ENCODE data around the gene CAV2. TPM values are rescaled to one million over a fixed set of nuclear protein-coding genes. Genes with fewer than 3 reads are reported as not detected.
A peak's percentile ranks its signal among the peaks of the same experiment; 100 is the strongest.

CAV2 gene
- total and polyA plus RNA-seq, 2 of the 8 experiments (the other 6 are each of a cell fraction or from before 2014, with no cell fraction given): 2.8 to 4.7 TPM

DNA sequence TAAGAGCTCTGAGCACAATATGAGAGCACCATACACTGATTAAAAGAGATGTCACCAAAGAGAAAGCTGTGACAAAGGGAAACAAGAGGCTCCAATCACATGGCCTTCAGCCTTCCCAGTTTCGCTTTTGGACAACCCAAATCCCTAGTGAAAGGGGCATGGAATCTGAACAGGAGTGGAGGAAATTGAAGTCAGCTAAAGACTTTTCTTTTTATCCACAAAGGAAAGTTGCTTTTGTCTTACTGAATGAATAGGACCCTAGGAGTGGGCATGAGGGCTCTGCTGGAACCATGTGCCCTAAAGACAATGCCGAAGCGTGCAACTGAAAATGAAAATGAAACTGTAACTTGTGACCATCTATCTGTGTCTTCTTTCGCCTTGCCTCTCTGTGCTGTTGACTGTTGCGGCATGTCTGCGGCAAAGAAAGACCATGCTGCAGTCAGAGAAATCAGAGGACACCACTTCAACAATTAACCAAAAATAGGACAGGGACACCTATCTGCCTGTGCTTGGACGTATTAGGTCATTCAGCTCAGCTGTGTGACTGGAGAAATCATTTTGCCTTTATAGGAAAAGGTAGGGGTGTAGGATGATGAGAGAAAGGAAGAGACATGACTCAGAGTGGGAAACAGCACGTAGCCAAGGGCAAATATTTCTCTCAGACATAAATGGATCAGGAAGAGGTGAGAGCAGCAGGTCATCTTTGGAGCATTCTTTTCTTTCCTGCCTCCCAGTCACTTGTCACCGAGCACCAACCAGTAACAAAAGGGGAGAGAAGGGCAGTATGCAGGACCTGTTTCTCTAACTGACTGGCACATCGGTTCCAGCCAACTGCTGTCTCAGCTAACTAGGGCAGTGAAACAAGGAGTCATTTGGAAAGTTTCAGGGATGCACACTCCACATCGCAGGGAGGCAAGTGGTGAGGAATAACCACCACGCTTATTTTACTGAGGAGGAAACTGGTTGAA, 12.3 kb downstream of the CAV2 start:
- Histone ChIP-seq H4K5ac (ENCODE audit: insufficient read length, low read depth, low read length) (no peak overlapping the region), H3K79me2 (ENCODE audit: control insufficient read depth in 1 of 2, insufficient read depth in 2 of 2, low read length in 2 of 2) (no peaks in the 10 kb centered on the region), H3K4me3 (ENCODE audit: extremely low read depth in 1 of 4, insufficient read depth in 2 of 4, low read depth in 3 of 4, low read length in 4 of 4) (no peak overlapping the region), H3K4ac (replicated peaks; ENCODE audit: insufficient read length, low read depth, low read length) (no peak overlapping the region), H3K27ac (ENCODE audit: low read depth, low read length) (no peak overlapping the region), H3K27me3 (replicated peaks in 1 of 4; ENCODE audit: control insufficient read depth in 3 of 4, extremely low read depth in 1 of 4, insufficient read depth in 3 of 4, low read length in 3 of 4) (no peaks in the 10 kb centered on the region), H4K91ac (replicated peaks; ENCODE audit: insufficient read length, low read length) (no peak overlapping the region), H2BK120ac (replicated peaks; ENCODE audit: low read depth, low read length) (no peak overlapping the region), H3K36me3 (ENCODE audit: control insufficient read depth in 2 of 4, insufficient read depth in 4 of 4, low read length in 3 of 4) (no peaks in the 10 kb centered on the region), H2BK12ac (ENCODE audit: low read depth, low read length) (no peak overlapping the region; the same call in 1 of the 2 replicates), H2BK5ac (ENCODE audit: low read depth, low read length) (no peak overlapping the region), H2AK5ac (ENCODE audit: low read depth, low read length) (no peak overlapping the region), H3K79me1 (ENCODE audit: low read depth, low read length) (no peaks in the 10 kb centered on the region), H4K8ac (ENCODE audit: extremely low read depth, insufficient read depth, low read length) (no peak overlapping the region), H2BK20ac (ENCODE audit: low read length) (0 out of 2 replicates have a peak overlapping the region, but pooled peaks have one; percentile 34), H3K9ac (replicated peaks in 1 of 4; ENCODE audit: extremely low read depth in 1 of 4, low read depth in 3 of 4, low read length in 3 of 4) (no peak overlapping the region), H3K14ac (ENCODE audit: insufficient read length) (no peak overlapping the region), H3K23me2 (ENCODE audit: low read depth, low read length) (no peaks in the 10 kb centered on the region), H3K4me1 (replicated peaks in 1 of 4; ENCODE audit: control insufficient read depth in 3 of 4, insufficient read depth in 4 of 4, low read length in 3 of 4) (peaks cover 0 to 3% (median 0%) of the 10 kb centered on the region in 4 experiments; a peak in 2 of 7 replicates), H3K18ac (ENCODE audit: extremely low read depth, low read length) (no peak overlapping the region), H2AFZ (ENCODE audit: low read length) (peak overlapping the region; percentile 75), H3K23ac (ENCODE audit: insufficient read length) (no peak overlapping the region), H3K9me3 (ENCODE audit: insufficient read depth in 2 of 2, low read depth in 1 of 2, low read length in 1 of 2) (no peaks in the 10 kb centered on the region), H3K56ac (replicated peaks; ENCODE audit: insufficient read length, low read depth, low read length) (no peak overlapping the region), H4K20me1 (replicated peaks in 1 of 2; ENCODE audit: control insufficient read depth in 1 of 2, insufficient read depth in 2 of 2, low read length in 2 of 2) (no peaks in the 10 kb centered on the region), H2BK15ac (ENCODE audit: low read length) (no peak overlapping the region), H3K4me2 (ENCODE audit: insufficient read depth in 1 of 2, low read depth in 2 of 2, low read length in 2 of 2) (no peak overlapping the region)
- ChIA-PET POLR2A (ENCODE audit: partially characterized antibody) (no interaction called here), CTCF (ENCODE audit: partially characterized antibody) (interaction anchor here (0.8 to 1.2 kb wide), 2 partner anchors 11 to 379 kb away, joined by 3 to 5 read pairs; no protein-coding TSS in a partner anchor)
- 89% methylated on average over 11 of the region's 12 CpGs; no CpG with 5 or more reads in 1 of the 2 experiments for WGBS, 2 experiments (ENCODE audit: extremely low coverage in 1 of 2, insufficient coverage in 1 of 2, insufficient read length in 1 of 2, insufficient replicate concordance in 2 of 2, low coverage in 1 of 2, low lambda C conversion rate in 2 of 2, missing lambda C conversion rate in 1 of 2)
- FAIRE-seq (no peak), DNase-seq (ENCODE audit: low read depth in 1 of 2, low spot score in 2 of 2) (no peak)
- TF ChIP-seq CEBPB (IDR thresholded peaks at IDR 0.05; ENCODE audit: low read depth, low read length) (no peak), PHF8 (conservative IDR thresholded peaks at IDR 0.05; ENCODE audit: low read depth, low read length) (no peak), GABPA (IDR thresholded peaks at IDR 0.05; ENCODE audit: borderline replicate concordance, insufficient read depth, low read length) (no peak), SRF (IDR thresholded peaks at IDR 0.05; ENCODE audit: low read depth, low read length) (no peak), BRCA1 (IDR thresholded peaks at IDR 0.05; ENCODE audit: low read depth, low read length) (no peak), ZNF274 (IDR thresholded peaks at IDR 0.05; ENCODE audit: borderline replicate concordance, extremely low read depth, low read length) (no peak), SP1 (IDR thresholded peaks at IDR 0.05; ENCODE audit: low read depth, low read length) (no peak), SIX5 (IDR thresholded peaks at IDR 0.05; ENCODE audit: low read depth, low read length) (no peak), SAP30 (IDR thresholded peaks at IDR 0.05; ENCODE audit: insufficient read depth, insufficient replicate concordance, low read length) (no peak)
- TF ChIP-seq, protein P1, sequence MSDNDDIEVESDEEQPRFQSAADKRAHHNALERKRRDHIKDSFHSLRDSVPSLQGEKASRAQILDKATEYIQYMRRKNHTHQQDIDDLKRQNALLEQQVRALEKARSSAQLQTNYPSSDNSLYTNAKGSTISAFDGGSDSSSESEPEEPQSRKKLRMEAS (IDR thresholded peaks at IDR 0.05): no peak
- TF ChIP-seq, protein P2, sequence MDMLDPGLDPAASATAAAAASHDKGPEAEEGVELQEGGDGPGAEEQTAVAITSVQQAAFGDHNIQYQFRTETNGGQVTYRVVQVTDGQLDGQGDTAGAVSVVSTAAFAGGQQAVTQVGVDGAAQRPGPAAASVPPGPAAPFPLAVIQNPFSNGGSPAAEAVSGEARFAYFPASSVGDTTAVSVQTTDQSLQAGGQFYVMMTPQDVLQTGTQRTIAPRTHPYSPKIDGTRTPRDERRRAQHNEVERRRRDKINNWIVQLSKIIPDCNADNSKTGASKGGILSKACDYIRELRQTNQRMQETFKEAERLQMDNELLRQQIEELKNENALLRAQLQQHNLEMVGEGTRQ (IDR thresholded peaks at IDR 0.05; ENCODE audit: low read length): no peak
